Fibroblast of peridontal ligament (primary cell): ENCODE measurements around the gene KCTD7.
A peak's percentile ranks its signal among the peaks of the same experiment; 100 is the strongest.
"Not testable (repeated sequence)": the region's sequence is repeated elsewhere in the genome, so short reads cannot be mapped to it uniquely, and the experiment has no call there.

Source experiments
- DNase-seq: peaks from one replicate; pipeline ENCODE4 v3.0.0-alpha.2; 2010; ENCODE audit errors: extremely low read depth

The KCTD7 gene

DNA sequence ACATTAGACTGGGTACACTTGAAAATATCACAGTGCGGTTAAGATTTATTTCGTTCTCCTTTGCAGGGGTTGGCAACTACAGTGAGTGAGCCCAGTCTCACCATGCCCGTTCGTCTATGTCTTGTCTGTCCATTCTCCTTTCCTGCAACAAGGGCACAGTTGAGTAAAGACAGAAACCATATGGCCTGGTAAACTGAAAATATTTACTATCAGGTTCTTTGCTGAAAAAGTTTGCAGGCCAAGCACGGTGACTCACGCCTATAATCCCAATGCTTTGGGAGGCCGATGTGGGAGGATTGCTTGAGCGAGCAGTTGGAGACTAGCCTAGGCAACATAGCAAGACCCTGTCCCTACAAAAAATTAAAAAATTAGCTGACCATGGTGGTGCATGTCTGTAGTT, 11.4 kb upstream of the KCTD7 start:
- no peak for DNase-seq

DNA sequence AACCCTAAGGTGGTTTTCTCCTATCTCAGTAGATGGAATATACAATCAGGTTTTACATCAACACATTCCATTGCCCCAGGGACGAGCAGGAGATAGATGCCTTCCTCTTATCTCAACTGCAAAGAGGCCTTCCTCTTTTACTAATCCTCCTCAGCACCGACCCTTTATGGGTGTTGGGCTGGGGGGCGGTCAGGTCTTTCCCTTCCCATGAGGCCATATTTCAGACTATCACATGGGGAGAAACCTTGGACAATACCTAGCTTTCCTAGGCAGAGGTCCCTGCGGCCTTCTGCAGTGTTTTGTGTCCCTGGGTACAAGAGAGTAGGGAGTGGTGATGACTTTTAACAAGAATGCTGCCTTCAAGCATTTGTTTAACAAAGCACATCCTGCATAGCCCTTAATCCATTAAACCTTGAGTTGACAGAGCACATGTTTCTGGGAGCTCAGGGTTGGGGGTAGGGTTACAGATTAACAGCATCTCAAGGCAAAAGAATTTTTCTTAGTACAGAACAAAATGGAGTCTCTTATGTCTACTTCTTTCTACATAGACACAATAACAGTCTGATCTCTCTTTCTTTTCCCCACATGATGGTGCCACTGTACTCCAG, 9.2 kb upstream of the KCTD7 start:
- not testable (repeated sequence) for DNase-seq

DNA sequence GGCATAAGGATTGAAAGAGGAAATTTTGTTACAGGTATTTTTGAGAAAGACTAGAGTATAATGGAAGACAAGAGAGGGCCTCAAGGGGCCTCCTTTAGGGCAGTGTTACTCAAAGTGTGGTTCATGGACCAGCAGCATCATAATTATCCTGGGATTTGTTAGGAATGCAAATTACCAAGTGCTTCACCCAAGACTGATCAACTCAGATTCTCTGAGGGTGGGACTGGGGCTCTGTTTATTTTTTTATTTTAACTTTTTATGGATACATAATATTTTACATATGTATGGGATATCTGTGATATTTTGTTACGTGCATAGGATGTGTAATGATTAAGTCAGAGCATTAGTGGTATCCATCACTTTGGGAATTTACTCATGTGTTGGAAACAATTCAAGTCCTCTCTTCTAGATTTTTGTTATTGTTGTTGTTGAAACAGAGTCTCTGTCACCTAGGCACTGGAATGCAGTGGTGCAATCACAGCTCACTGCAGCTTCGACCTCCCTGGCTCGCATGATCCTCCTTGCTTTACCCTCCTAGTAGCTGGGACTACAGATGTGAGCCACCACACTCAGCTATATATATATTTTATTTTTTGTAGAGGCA, 2.2 kb upstream of the KCTD7 start:
- peak; percentile 62 for DNase-seq

DNA sequence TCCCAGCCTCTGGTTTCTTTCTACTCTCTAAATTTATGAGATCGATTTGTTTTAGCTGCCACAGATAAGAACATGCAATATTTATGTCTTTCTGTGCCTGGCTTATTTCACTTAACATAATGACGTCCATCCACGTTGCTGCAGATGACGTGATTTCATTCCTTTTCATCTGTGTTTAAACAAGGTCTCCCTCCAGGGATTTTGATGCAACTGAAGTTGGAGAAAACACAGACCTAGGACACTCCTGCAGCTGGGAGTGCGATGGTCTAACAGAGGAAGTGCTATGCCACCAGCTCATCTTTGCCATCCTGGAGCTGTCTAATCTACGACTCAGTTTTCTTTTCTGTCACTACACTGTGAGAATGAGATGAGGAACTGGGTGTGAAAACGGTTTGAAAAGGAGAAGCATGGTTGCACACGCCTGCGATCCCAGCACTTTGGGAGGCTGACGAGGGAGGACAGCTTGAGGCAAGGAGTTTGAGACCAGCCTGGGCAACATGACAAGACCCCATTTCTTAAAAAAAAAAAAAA, 1.5 kb upstream of the KCTD7 start:
- peak; percentile 85 for DNase-seq

DNA sequence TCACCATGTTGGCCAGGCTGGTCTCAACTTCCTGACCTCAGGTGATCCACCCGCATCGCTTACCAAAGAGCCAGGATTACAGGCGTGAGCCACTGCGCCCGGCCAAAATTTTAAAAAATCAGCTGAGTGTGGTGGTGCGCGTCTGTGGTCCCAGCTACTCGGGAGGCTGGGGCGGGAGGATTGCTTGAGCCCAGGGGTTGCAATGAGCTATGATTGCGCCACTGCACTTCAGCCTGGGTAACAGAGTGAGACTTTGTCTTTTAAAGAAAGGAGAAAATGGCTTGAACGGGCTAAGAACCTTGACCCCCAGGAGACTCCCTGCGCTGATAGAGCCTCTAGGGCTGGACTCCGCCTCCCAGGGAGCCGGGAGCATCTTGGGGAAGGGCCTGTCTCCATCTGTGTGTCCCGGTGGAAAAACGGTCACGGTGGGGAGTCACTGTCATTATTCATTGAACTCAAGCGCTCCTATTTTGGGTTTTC, 760 bp upstream of the KCTD7 start:
- peak; percentile 52 for DNase-seq

DNA sequence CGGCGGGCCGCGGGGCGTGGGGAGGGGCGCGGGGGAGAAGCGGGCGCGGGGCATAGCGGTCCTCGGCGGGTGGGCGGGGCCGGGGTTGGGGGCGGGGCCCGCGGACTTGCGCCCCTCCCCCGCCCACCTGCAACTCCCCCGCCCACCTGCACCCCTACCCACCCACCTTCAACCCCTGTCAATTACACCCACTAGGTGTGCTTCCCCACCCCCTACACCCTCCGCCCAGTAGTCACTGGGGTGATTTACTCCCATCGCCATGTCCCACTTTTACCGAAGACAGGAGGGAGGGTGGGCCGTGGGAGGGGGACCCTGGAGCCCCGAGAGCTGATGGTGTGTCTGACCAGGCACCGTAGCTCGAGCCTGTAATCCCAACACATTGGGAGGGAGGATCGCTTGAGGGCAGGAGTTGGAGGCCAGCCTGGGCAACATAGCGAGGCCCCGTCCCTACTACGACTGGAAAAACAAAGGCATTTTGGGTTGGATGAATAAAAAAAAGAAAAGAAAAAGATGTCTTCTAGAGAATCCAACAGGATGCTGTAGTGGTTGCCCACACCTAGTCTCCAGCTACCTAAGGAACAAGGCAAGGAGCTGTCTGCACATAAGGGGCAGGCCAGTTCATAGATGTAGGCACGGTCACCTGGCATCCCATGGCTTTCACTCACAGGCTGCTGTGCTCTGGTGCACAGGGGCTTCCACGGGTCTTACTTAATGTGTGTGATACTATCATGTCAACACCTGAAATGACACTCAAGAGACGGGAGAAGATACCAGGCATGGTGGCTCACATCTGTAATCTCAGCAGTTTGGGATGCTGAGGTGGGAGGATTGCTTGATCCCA, 761 bp downstream of the KCTD7 start:
- no peak for DNase-seq

DNA sequence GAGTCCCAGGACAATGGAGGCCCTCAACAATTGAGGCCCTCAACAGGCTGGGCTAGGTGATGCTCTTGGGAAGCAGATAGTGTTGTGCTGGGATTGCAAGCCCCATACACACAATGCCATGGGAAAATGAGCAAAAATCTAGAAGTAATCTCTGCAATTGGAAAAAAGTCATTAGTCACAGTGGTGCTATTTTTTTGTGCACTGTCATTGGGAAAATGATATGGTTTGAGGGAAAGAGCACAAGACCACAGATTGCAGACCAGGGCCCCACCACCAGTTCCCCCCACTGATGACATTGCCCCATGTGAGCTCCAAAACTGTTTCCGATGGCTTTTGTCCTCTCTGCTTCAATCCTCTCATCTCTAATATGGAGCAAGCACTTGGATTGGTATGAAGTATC, 1.9 kb downstream of the KCTD7 start:
- no peak for DNase-seq

DNA sequence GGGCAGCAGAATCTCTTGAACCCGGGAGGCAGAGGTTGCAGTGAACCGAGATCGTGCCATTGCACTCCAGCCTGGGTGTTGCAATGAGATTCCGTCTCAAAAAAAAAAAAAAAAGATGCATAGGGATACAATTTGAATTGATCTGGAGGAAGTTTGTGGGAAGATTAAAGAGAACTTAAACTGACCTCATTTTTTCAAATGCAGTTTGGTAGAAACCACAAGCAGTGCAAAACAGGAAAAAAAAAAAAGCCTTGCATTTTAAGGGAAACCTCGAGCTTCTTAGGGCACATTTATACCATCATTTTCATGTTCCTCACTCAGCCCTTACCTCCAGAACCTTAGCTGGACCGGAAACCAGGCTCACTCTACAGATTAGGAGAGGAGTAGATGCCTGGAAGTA, 2.8 kb downstream of the KCTD7 start:
- peak; percentile 50 for DNase-seq

DNA sequence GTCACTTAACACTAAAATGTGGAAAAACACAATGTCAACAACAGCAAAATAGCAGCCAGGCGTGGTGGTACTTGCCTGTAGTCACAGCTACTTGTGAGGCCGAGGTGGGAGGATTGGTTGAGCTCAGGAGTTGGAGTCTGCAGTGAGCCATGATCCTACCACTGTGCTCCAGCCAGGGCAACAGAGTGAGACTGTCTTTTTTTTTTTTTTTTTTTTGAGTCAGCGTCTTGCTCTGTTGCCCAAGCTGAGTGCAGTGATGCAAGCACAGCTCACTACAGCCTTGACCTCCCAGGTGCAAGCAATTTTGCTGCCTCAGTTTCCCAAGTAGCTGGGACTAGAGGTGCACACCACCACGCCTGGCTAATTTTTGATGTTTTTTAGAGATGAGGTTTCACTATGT, 6.1 kb downstream of the KCTD7 start:
- no peak for DNase-seq

DNA sequence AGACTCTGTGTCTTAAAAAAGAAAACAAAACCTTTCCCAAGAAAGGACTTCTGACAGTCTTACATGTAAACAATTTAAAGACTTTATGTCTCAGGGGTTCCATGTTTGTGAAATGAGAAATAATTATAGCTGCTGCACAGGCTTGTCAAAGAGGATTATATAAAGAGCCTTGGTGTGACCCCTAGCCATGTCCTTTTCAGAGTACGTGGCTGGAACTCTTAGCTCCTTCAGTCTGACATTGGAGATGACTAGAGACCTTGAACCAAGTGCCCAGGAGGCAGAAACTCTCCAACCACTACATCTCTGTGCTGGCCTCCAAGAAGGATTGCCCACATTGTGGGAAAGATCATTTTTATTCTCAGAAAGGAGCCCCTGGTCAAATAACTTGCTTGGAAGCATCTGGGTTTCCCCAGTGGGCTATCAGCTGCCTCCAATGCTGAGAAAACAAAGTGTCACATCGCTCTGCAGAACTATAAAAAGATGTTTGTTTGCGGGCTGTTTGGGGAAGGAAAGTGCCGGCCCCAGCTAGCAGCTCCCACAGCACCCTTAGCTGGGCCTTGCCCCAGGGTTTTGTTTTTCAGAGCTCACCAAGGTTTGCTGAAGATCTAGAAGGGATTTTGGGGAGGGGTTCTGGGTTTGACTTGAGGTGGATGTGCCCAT, 6.8 kb downstream of the KCTD7 start:
- not testable (repeated sequence) for DNase-seq

DNA sequence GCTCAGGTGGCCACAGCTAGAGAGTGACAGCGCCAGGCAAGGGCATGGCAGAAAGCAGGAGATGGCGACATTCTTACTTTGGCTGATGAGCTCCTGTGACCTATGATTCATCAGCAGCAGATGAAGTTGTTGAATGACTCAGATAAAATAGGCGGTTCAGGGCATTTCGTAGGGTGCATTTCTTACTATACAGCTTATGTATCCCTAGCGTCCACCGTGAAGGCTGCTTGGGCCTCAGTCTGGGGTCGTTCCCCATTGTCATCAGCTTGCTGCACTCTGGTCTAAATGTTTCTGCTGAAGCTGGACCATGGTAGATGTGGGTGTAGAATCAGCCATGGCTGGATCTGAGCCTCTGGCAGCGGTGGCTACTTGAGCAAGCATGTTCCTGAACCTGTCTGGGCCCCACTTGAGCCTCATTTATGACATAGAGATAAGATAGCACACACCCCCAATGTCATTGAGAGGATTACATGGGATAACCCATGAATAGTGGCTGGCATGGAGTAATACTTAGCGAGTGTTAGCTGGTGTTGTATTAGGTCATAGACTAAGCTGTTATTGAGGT, 7.4 kb downstream of the KCTD7 start:
- DNase-seq: peak; percentile 85

DNA sequence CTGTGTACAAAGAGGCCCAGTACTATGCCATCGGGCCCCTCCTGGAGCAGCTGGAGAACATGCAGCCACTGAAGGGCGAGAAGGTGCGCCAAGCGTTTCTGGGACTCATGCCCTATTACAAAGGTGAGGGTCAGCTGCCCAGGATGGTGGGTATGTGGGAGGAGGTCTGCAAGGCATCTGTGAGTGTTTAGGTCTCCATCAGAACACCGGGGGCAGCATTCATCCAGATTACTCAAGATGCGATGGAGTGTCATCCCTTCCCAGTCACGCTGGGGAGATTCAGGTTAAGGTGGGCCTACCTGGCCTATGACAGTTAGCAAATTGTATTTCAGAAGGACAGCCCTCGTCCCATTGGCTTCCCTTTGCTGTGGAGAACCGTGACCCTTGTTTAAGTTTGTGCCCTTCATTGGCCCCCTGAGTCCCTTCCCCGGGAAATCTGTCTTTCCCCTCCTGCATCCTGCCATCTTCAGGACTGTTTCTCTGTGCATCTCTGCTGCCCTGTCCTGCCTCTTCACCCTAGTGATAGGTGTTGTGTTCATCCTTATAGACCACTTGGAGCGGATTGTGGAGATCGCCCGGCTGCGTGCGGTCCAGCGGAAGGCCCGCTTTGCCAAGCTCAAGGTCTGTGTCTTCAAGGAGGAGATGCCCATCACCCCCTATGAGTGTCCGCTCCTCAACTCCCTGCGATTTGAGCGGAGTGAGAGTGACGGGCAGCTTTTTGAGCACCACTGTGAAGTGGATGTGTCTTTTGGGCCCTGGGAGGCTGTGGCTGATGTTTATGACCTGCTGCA, 9.8 kb downstream of the KCTD7 start:
- DNase-seq: no peak

DNA sequence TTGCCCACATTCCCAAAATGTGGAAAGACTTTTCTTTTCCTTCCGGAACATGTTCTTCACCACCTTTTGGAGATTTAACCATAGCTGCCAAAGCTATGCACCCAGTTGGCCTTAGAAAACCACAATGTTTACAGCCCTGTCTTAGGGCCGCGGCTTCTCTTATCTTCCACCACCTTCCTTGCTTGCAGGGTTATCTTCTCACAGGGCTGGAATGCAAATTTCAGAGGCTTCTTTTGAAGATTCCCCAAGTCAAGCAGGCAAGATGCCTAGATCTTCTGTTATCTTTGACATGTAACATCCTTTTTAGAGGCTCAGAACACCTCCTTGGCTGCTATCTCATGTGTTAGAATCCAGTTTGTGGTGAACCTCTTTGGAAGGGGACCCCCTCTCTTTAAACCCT, 11.1 kb downstream of the KCTD7 start:
- no peak for DNase-seq

DNA sequence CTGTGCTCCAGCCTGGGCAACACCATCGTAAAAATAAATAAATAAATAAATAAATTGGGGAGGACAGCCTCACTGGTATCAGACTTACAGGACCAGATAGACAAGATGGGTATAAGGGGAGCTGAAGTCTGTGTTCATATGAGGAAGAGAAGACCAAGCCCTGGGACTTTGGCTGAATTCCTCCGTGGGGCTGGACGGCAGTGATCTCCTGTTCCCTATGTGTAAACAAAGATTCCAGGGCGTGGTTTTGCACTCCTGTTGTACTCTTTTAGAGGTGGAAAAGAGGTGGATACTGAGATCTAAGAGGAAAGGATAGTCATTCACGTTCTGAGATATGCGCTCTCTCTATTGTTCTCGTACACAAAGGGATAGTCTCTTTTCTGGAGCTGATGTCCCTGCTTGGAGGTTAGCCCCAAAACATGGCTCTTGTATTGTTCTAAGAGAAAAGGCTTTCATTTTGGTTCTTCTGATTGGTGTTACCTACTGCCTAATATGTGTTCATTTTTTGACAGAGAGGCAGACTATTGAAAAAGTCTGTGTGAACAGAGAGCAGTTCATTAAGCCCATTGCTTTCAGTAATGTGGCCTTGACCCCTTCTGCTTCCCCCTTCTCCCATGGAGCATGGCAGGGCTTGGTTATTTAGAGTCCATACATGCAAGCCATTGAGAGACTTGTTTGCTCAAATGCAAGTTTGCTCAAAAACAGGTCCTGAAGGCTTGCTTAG, 12.3 kb downstream of the KCTD7 start:
- no peak for DNase-seq

DNA sequence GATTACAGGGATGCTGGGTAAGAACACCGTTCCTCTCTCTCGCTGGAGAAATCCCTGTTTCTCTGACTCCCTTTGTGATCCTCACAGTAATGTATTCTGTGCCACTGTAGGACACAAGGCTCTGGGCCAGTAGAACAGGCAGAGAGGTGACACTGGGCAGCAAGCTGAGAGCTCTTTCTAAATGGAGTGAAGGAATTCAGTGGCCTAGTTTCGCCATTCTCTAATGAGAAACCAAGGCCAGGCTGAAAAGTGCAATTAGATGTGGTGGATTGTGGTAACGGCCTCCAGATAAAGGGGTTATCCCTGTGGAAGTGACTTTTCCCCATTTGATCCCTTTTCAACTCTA, 12.8 kb downstream of the KCTD7 start:
- no peak for DNase-seq

DNA sequence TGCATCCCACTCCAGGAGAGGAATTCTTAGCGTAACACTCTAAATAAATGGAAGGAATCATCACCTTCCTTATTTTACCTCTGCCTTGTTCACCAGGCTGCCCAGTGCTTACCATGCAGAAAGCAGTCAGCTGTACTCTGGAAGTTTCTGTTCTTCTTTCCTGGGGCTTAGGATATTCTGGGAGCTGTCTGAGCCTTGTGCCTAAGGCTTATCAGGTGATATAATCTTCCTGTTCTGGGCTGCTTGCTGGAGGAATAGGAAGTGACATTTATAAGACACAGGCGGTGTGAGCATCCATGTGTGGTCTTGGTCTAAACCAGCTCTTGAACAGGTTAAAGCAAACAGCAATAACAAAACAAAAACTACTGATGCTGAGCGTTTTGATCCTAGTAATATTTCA, 13.5 kb downstream of the KCTD7 start:
- no peak for DNase-seq

DNA sequence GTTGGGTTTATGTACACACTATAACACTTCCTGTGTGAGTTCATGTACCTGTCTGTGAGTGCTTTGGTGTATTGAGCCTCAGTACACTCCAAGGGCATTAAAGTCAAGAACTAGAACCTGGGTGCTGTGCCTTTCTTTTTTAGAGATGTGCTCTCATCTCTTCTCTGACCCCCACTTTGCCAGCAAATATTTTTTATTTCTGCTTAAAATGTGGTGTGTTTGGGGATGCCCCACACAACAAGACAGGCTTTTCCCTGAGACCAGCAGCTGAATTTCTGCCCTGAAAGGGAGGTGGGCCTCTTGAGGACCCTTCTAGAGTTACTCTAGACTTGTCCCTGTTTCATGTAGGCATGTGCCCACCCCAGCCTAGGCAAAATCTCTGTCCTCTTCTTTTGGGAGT, 14.3 kb downstream of the KCTD7 start:
- no peak for DNase-seq

DNA sequence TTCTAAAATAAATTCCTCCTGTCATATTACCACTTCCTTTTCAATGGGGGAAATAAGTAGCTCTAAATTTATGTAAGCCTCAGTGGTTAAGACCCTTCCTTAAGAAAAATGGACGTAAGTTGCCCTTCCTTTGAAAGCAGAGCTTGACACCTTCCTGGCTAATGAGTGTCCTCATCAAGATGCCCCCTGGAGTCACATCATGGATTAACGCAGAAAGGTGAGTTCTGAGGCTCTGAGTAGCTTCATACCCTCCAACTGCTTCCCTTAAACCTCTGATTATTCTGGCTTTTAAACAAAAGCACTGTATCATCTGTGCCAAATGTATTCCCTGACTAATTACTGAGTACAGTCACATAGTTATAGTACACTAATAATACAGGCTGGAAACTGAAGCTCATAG, 14.7 kb downstream of the KCTD7 start:
- DNase-seq: no peak

DNA sequence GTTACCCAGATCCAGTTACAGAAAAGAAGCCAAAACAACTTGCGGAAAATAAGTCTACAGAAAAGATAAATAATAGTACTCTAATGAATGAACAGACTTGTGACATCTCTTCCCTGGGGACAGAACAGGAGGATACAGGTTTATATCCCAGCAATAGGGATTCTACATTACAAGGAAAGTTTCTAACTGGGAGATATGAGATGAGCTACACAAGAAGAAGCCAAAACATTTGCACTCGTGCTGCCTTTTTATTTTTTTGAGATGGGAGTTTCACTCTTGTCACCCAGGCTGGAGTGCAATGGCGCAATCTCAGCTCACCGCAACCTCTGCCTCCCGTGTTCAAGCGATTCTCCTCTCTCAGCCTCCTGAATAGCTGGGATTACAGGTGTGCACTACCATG, 22.3 kb downstream of the KCTD7 start:
- not testable (repeated sequence) for DNase-seq

DNA sequence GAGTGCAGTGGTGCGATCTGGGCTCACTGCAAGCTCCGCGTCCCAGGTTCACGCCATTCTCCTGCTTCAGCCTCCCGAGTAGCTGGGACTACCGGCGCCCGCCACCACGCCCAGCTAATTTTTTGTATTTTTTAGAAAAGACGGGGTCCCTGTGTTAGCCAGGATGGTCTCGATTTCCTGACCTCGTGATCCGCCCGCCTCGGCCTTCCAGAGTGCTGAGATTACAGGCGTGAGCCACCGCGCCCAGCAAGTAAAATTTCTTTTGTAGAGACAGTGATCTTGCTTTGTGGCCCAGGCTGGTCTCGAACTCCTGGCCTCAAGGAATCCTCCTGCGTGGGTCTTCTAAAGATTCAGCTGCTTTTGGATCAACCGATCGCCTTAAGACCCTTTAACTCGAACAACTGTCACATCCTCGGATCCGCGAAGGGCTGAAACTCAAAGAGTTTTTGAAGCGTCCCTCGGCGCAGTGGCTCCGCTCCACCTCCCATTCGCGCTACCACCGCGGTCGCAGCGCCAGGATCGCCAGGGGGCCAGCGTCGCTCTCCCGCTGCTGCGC, 25.1 kb downstream of the KCTD7 start:
- not testable (repeated sequence) for DNase-seq
